NCI-H1694 (cell line): Measurements from ENCODE around the gene ARID5A.

ENCODE experiments used
- DNase-seq: peaks from one replicate; lab custom pipeline; 2025; lab: John Stamatoyannopoulos, UW

The ARID5A gene

DNA sequence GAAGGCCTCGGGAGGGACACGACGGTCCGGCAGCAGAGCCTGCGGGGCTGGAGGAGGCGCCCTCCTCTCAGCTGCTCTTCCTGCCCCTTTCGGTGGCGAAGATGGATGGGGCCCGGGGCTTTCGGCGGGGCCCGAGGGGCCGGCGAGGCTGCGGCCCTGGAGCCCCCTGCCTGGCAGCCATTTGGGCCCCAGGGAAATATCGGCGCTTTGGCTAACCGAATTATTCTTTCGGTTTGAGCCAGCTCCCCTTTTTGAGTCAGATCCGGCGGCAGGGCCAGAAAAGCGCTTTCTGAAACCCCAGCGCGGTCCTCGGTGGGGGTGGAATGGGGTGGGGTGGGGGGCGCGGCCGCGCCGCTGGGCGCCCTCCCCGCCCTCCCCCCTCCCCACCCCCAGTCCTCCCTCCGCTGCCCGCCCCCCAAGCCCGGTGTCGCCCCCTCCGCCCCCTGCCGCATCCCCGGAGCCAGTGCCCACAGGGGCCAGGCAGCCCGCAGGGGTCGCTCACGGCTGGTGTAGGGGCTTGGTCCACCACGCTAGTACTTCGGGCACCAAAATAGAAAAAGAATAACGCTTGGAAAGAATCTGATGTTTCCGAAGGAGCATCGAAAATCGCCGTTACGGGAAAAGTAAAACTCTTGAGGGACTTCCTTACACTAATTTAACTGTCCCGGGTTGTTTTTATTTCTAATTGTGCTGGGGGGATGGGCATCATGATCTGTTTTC lies 9.1 kb upstream of the ARID5A start:
- no peak for DNase-seq

DNA sequence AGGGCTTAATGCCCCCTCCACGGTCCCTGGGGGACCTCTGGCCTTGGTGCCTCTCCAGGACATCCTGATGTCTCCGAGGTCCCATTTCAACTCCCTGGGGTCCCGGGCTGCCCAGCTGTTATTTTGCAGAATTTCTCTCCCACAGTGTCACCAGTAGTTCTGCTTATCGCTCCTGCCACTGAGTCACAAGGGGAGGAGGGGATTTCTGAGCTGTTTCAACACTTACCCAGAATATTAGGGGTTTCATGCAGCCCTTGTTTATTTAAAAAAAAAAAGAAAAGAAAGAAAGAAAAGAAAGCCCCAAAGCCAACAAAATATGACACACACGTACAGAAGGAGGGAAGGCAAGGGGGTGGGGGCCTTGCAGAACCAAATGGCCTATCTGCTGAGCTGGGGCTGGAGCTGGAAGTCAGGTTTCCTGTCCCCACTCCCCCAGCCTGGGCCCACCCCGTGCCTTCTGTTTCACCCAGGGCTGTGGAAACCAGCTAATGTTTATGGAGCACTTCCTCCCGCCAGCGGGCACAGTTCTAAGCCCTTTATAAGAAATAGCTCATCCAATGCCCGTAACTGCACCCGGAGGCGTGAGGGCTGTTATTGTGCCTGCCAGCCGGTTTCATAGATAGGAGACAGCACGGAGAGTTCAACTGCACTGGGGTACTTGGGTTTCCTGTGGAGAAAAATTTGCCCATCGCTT lies 8.4 kb upstream of the ARID5A start:
- DNase-seq: no peak

- no peak for DNase-seq
These were observed 7.7 kb upstream of the ARID5A start for GRCh38 chr2:96528700-96529375.

DNA sequence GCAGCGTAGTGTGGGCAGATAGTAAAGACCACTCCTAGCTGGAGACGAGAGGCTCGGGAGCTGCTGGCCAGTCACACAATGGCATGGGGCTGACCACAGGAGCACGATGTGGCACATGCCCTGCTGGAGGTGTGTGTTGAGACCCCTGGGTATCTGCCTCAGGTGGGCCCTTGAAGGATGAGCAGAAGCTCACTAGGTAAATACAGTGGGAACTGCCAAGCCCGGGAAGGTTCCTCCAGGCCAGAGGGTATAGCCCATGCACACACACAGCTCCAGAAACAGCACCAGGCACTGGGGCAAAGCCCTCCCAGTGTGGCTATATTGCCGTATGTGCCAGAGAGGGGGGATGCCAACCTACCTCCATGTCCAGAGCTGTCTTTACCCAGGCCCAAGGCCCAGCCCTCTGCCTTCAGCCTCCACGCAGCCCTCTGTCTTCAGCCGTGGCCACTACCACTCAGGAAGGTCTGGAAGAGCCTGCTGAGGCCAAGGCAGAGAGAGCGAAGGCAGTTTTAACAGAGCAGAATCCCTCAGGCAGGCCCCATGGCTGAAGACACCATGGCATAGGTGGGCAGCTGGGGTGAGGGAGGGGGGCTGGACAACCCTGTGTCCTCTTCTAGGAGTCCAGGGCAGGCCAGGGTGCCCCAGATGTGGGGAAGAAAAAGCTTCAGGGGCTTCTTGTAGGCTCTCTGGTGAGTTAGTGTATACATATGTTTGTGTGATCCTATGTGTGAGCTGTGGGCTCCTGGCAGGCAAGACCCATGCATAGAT lies 7.0 kb upstream of the ARID5A start:
- DNase-seq: no peak

- DNase-seq: no peak
These were observed 6.5 kb upstream of the ARID5A start for GRCh38 chr2:96530144-96530430.

- DNase-seq: no peak
These were observed 5.8 kb upstream of the ARID5A start for GRCh38 chr2:96530474-96531357.

DNA sequence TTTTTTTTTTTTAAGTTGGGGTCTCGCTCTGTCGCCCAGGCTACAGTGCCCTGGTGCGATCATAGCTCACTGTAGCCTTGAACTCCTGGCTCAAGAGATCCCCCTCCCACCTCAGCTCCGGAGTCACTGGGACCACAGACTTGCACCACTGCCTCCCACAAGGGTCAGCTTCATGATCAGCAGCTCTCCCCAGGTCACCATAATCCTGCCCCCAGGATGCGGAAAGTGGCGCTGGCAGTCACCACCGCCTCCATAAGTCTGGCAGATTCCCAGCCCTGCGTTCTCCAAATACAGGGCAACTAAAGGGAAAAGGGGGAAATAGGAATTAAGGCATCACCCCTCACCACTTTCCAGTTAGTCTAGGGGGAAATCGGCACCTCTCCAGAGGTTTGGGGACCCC lies 5.2 kb upstream of the ARID5A start:
- no peak for DNase-seq

- peak; percentile 44 for DNase-seq
These were observed 4.6 kb upstream of the ARID5A start for GRCh38 chr2:96531872-96532505.

DNA sequence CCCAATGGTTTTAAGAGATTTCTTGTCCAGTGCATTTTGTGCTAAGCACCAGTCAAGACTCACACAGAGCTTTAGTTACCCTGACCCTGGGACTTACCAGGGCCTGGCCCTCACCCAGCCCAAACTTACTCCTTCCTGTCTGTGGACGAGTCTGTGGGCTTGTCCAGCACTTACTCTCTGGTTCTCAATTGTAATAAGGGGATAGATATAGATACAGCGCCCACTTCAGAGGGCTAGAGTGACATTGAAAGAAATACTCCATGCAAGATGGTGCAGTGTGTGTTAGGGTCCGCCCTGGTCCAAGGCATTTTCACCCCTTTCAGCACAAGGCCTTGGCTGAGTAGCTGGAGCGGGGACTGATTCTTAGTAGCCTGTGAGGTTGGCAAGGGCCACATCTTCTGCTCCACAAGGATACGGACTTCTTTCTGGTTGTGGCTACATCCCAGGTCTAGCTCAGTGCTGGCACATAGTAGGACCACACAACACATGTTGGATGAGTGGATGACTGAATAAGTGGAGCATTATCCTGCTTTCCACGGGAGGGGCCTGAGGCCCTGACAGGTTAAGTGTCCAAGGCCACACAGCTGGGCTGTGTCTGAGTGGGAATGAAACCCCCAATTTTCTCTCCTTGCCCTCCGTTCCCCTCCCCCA lies 3.8 kb upstream of the ARID5A start:
- DNase-seq: no peak

DNA sequence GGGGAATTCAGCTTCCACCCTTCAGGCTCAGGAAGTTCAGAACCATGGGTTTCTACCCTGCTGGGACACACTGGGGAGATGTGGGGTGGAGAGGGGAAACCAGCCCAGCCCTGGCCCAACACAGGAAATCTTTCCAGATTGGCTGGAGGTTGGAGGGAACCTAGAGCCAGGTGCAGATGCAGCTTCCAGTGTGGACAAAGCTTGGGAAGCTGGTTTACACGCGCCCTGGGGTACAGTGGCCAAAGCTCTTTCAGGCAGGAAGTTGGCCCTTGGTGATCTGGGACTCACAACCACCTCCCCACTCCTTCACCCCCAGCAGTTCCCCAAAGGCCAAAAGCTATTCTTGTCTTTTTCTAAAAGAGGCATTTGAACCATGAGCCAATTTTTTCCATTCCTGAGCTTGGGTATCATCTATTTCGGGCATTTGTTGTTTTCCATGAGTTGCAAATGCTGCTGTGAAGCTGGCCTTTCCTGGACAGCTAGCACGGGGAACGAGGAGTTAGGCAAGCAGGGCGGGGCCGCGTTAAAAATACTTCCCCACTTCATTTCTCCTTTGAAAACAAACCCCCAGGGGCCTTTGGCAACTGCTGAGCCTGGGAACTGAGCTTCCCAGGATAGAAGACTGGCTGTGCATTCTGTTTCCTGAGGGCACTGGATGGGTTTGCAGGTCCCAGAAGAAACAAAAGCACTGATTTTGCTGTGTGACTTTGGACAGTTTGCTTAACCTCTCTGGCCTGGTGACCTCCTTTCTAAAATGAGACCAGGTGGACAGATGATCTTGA lies 3.1 kb upstream of the ARID5A start:
- DNase-seq: no peak

GRCh38 chr2:96534141-96534540 lies 2.4 kb upstream of the ARID5A start:
- DNase-seq: no peak

DNA sequence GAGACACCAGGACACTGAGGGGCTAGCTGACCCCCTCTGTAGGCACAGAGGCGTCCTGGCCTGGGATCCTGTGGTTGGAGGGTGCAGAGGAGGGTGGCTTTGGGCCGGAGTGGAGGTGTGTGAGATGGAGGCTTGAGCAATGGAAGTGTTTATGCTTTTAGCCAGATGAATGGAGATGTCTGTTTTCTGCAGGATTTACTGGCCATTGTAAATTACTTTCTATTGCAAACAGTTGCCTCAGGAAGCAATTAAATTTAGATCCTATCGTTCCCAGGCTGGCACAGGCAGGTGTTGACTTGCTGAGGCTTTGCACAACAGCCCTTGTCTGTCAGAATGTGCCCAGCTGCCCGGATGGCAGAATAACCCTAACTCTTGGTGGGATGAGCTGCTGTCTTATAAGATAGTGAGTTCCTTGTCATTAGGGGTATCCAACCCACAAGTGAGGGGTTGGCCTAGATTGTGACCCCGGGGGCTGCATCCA lies 1.8 kb upstream of the ARID5A start:
- no peak for DNase-seq

DNA sequence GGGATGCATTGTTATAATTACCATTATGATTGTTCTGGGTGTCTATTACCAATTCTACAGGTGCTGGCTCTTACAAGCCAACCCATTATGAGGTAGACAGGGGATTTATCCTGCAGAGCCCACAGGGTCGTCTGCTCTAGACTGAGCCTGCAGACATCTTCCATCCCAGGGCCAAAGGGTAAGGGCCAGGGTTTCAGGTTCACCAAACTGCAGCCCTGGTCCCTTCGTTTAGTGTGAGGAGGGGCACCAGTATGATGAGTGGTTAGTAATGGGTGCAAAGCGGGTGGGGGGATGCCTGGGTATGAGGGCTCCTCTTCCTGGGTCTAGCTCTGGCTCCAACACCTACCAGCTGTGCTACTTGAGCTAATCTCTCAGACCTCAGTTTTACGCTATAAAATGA lies 1.2 kb upstream of the ARID5A start:
- DNase-seq: no peak

GRCh38 chr2:96537066-96537733 lies 648 bp downstream of the ARID5A start:
- no peak for DNase-seq

GRCh38 chr2:96537734-96538486 lies 1.4 kb downstream of the ARID5A start:
- DNase-seq: no peak

GRCh38 chr2:96538487-96539214 lies 2.1 kb downstream of the ARID5A start:
- DNase-seq: no peak

DNA sequence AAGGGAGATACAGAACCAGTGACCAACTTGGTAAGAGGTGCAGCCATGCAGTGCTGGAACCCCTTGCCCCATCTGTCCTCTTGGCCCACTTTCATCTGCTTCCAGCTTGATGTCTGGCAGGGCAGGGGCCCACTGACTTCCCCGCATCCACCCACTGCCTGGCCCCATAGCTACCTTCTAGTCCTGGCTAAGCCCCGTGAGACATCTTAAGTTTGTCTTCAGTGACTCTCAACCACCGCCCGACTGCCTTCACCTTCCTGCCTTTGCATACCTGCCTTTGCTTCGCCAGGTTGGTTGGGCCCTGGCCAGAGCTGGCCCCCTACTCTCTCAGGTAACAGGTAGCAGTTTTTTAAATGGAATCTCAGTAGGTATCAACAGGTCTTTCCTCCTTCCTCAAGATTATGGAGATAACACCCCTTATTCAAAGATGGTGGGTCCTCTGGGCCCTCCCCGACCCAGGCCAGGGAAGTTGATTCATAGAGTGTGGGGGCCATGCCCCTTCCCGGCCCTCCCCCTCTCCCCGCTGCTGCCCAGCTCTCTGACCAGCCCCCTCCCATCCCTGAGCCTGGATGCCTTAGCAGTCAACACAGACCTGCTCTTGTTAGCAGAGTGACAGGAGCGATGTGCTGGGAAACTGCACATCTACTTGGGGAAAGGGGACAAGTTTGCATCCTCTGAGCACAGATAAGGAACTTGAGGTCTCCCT lies 2.8 kb downstream of the ARID5A start:
- DNase-seq: no peak
